GM18508 (cell line): Measurements from ENCODE around the gene RNLS.
"Not testable (repeated sequence)": the region's sequence is repeated elsewhere in the genome, so short reads cannot be mapped to it uniquely, and the experiment has no call there.

Source experiments
- ATAC-seq: cut with Tn5 transposase; IDR thresholded peaks from one replicate; pipeline ENCODE4 v1.9.1; 2021; ENCODE audit warnings: moderate number of reproducible peaks; ENCODE audit not compliant: insufficient read depth, unreplicated experiment

RNLS gene

DNA sequence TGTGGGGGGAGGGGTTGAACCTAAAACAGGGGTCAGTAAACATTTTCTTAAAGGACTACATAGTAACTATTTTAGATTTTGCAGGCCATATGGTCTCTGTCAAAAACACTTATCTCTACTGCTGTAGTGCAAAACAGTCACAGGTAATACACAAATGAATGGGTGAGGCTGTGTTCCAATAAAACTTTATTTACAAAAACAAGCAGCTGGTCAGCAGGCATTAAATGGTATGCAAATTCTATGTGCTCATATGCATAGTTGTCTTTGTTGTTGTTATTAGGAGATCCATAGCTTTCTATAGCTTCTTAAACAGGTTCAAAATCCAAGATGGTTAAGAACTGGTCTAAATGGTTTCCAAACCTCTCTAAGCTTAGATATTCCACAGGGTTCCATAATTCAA is 302.6 kb downstream of the RNLS start:
- no peak for ATAC-seq

DNA sequence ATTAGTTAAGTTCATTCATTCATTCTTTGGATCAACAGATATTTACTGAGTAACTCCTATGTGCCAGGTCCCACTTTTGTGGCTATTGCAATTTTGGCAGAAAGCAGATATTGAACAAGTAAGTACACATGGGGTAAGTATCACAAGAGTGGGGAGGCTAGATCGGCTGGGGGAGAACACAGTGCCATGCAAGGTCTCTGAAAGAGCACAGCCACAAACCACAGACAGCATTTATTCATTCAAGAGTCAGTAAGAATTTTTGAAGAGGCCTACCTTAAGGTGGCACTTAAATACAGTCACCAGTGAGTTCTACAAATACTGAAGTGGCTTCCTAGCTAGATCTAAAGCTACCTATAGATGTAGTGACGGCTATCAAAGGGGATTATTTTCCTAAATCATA is 304.2 kb downstream of the RNLS start:
- ATAC-seq, result no peak

DNA sequence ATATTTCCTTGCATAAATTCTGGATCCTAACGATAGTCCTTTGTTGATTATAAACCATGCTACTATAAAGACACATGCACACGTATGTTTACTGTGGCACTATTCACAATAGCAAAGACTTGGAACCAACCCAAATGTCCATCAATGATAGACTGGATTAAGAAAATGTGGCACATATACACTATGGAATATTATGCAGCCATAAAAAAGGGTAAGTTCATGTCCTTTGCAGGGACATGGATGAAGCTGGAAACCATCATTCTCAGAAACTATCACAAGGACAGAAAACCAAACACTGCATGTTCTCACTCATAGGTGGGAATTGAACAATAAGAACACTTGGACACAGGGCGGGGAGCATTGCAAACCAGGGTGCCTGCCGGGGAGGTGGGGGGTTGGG is 306.2 kb downstream of the RNLS start:
- not testable (repeated sequence) for ATAC-seq

DNA sequence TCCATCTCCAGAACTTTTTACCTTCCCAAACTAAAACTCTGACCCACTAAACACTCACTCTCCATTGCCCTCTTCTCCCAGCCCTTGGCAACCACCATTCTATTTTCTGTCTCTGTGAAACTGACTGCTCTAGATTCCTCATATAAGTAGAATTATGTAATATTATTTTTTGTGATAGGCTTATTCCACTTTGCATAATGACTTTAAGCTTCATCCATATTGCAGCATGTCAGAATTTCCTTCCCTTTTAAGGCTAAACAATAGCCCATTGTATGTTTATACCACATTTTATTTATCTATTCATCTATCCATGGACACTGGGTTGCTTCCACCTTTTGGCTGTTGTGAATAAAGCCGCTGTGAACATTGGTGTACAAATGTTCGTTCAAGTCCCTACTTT is 308.8 kb downstream of the RNLS start:
- ATAC-seq, result no peak

DNA sequence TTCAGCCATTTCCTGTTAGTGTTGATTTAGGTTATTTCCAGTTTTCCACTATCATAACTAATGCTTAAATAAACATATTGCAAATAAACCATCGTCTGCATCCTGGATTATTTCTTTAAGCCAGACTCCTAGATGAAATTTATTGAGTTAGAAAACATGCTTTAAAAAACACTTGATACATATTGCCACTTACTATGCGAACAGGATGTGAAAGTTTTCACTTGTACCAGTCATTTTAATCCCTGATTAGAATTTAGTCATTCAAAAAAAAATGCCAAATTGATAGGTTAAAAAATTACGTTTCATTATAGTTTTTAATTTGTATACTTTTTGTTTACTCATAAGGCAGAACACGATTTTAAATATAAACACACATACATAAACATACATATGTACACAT is 309.6 kb downstream of the RNLS start:
- ATAC-seq, result no peak

DNA sequence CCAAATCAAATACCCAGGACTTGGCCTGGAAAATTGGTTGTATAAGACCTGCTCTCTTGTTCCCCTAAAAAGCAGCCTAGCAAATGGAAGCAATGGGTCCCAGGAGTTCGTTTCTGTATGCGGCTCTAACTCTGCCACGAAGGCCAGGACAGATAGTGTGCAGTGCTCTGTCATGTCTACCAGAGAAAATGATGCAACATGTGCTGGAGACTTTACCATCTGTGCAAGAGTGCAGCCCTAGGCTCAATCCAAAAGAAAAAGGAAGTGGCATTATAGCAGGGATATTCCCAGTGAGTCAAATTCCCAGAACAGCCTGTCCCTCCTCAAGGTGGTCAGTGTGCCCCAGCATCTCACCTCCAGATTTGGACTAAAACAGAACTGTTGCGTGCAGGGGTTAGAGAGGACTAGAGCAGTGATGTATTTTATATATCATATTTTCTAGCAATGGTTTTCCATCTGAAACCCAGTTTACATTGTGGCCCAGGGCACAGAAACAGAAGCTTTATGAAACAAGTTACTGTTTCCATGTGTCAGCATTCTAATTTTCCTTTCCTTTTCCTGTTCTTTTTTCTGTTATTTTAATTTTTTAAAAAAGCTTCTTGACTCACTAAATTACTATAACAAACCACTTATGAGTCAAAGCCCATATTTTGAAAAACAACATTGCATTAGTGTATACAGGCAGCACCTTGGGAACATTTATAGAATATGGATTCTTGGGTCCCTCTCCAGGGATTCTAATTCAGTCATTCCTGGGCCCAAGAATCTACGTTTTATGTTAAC is 311.2 kb downstream of the RNLS start:
- ATAC-seq, result peak; percentile 1

DNA sequence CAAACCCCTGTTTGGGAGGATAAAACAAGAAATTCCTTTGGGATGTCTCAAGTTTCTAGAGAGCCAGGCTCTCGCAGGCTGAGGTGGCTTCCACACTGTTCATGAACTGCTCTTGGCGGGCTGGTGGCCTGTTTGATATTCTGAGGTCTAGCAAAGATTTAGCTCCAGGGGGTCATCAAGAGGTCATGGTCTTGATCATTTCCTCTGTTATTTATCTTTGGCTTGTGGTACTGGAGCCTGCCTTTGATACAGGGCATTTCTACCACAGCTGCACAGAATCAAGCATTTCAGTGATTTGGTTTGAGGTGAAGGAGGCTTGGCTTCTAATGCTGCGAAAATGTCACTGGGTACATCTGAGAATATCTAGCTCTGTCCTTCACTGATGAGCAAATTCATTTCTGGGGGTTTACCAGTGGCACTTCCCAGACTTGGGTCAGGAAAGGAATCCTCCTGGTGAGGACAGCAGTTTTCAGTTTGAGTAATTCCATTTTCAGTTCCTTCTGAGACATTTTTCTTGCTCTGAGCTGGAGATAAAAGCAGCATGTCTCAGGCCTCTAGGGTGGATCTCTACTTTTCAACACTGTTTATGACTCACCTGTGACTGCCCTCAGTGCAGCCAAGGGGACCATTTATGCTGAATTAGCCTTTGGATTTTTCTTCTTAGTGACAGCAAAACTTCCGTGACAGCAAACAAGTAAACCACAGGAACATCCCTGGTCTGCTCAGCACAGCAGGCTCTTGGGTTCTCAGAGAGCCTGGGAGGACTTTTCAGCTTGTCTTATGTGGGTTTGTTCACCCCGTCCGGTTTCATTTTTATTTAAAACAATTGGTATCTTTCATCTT is 312.0 kb downstream of the RNLS start:
- ATAC-seq, result peak; percentile 72

DNA sequence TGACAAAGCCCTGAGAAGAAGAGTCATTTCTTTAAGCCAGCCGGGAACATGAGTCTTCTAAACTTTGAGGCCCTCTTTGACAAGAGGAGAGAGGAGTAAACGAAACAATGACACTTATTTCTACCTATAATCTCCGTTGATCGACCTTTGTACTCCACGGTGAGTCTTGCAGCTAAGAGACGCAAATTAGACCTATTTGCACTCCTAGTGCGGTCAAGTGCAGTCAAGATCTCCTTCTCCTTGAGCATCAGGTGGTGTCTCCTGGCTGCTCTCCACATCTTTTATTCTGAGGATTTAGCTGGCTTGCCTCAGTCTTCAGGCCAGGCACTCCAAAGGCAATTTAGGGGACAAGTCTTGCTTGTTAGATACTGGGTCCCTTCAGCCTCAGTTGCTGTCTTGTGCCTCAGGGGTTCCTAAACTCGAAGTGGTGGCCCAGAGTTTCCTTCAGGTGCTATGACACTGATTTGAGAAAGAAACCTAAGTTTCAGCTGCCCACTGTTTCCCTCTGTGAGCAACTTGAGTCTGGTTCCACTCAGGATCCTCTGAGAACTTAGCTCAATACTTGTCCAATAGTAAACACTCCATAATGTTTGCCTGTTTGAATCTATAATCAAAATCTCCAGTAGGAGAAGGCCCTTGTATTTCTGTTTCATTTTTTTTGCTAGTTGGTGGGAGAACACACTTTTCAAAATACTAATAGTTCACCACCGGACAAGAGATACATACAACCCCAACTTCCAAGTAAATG is 312.9 kb downstream of the RNLS start:
- no peak for ATAC-seq

DNA sequence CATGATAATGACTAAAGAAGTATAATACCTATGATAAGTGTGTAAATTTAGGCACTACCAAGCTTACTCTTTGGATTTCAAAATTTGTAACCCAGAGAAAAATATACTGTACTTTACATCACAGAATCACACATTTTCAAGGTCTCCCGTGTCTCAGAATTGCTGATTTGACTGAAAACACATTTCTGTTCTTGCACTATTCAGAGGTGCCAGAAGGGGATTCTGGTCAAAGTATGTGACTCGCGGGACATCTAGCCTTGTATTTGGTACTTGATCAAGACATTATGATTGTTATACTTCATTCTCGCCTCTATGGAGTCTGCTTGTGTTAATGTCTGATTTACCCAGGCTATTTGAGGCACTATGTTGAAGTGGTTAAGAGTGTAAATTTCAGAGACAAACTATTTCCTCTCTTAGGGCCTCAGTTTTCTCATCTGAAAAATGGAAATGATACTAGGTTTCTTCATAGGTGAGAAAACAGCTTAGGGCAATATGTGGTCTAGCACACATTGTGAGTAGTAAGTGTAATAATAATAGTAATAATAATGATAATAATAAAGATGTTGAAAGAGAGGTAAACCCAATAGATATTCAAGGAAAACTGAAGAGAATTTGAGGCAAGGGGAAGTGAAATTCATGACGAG is 320.4 kb downstream of the RNLS start:
- no peak for ATAC-seq

DNA sequence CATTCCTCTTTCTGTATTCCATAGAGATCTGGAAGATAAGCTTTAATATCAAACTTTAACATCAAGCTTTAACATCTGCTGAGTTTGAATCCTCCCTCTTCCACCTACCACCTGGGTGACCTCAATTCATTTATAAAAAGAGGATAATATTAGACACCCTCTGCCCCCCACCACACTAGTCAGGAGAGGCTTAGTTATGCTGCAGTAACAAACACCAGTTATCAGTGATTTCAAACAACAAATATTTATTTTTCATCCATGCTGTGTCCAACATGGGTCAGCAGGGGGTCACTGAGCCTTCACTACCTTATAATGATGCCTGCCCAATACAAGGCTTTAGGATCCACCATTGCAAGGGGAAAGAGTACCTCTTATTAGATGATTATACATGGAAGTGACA is 322.0 kb downstream of the RNLS start:
- ATAC-seq, result no peak

DNA sequence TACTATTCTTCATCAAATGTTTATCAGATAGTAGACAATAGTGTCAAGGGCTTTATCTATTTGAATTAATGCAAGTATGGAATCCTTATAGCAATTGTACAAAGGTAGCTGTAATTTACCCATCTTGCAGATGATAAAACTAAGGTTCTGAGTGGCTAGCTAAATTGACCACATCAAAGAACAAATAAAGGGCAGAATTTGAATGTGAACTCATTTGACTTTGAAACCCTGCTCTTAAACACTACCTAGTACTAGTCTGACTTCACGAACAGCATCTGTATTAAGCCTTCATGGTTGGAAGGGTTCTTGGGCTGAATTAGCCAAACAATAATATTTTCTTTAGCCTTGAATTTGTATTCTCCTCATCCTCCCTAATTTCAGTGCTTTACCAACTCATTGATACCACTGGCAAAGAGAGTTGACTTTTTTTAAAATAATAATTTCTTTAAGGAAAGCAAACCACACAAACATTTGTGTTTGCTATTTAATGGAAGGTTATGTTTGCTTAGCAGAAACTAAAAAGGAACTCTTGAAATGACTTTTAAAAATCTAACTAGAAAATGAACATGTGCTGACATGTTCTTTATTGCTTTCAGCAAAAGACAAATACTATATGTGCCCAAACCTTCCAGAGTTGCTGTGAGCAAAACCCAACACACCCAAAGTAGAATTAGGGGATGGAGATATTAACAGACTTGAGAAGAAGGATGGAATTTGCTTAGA is 322.6 kb downstream of the RNLS start:
- ATAC-seq, result no peak

DNA sequence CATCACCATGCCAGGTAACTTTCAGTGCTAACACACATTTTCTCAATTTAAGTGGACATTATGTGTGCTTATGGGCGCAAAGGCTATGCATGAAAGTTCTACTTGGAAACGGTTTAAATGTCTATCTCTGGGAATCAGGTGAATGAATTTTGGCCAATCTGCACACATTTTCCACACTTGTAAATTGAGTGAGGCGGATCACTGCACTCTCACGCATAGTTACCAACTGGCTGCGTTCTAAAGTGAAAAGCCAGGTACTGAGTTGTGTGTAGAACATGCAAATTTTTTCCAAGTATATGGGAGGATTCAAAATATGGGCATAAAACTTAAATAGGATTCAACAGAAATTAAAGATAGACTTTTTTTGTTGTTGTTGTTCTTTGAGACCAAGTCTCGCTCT is 323.7 kb downstream of the RNLS start:
- no peak for ATAC-seq

DNA sequence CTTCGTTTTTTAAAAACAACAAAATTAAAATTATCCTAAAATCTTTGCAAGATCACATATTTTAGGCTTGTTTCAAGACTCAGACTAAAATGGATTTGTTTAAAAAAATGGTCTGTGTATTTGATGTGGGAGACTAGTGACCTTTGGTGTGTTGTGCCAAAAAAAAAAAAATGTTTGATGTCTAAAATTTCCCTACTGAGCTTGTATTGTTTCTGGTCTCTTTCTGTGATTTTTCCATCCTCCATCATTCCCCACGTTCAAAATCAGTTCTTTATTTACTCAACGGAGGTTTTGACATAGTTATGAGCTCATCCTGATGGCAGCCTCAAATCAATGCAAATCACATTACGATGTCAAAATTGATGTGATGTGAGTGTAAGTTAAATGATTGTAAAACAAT is 326.2 kb downstream of the RNLS start:
- ATAC-seq, result no peak

DNA sequence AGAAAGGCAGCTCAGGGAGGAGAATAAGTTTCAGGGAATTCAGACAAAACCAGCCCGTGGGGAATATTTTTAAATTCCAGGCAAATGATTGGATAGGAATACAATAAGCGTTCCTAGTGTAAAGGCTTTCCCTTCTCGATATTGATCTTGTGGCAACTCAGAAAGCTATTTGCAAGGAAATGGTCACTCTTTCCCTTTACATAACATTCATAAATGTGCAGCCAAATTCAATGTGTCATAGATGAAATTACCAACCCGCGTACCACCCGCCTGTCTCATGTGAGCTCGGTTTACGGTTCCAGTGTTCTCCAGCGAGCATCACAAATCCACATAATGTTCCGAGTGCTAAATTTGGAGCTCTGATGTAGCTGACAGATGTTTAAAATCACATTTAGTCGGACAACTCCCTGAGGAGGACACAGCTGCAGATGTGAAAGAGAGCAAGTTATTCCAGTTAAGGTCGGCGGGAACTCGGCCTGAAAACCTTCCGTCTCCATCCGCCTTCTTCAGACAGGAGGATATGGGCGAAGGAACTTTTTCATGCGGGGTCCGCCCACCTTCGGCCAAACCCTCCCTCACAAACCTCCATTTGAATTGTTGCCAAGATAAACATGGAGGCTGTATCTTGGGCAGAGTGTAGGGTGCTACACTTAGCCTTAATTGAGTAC is 327.0 kb downstream of the RNLS start:
- ATAC-seq, result no peak

DNA sequence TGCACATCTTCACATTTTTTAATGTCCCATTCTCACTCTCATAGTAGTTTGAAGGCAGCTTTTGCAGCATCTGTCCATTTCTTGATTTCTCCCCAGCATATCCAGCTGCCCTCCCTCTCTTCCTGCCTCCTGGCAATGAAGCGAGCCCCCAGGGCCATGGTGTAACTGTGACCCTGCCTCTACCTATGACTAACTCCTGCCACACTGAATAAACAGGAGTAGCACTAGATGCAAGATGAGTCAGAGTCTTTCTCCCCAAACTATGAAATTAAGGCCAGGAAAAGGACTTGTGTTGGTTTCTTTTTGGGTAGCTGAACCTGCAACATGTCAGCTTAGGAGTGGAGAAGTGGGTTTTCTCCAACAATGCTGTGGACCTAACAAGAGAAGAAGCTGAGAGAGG is 329.0 kb downstream of the RNLS start:
- ATAC-seq, result no peak

DNA sequence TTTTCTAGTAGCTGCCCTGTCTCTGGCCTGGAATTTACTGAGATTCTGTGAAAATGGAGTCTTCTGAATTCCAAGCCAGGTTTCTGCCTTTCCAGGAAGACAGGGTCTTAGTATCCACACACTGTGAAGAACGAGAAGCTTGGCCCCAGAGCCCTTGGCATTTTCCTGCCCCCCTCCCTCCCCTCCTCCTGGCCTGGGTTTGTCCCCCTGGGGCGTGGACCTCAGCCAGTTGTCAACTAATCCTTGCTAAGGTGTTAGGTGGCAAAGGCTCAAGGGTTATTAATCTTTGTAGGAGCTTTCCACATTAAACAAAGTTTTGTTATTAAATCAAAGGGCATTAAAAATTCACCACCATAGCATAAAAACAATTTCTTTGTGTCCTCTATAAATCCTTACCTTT is 329.5 kb downstream of the RNLS start:
- no peak for ATAC-seq

DNA sequence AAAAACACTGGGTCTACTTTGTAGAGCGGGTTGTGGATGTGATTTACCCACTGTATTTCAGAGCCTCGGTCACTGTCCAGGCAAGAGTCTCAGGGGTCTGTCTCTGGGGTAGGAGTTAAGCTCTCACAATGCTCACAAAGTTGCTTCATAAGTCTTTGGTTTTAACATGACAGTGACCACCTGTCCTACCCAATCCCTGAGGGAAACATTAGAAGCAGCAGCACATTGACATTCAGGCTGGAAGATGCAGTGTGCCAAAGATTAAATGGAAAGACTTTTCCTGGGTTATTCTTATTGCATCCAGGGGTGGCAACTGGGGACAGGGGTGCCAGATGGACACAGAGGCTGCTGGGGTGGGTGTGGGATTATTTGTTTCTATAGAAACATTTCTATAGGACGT is 330.0 kb downstream of the RNLS start:
- no peak for ATAC-seq

DNA sequence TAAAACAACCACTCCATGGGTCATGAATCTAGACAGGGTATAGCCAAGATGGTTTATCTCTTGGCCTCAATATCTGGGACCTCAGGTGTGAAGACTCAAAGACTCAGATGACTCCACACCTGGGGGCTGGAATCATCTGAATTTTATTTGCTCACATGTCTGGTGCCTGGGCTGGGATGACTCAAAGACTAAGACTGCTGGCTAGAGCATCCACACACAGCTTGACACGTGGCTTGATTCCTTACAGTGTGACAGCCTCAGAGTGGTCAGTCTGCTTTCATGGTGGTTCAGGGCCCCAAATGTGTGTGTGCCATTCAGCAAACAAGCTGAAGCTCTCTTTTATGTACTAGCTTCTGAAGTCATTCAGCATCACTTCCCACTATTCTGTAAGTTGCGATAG is 333.7 kb downstream of the RNLS start:
- no peak for ATAC-seq

DNA sequence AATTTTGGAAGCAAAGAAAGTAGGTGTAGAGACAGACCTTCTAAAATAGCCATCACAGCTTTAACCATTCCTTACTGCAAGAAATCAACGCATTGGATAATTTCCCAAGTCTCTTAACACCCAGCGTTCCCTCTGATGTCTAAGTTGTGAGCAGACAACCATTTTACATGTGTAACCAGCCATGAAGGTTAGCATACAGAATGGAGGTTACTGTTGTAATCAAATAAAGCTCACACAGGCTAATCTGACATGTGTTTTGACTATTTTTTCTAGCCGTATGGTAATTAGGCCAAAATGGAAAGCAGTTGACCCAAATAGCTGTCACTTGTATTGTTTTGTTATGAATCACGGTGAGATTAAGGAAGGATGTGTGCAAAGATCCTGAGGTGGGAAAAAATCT is 336.4 kb downstream of the RNLS start:
- no peak for ATAC-seq
